HCT116 (cell line): ENCODE results near the gene ANKRD63.

Experiments used
- ELF1 ChIP-seq: IDR thresholded peaks from 2 replicates; pipeline ENCODE4 v1.6.1; 2012; ENCODE audit warnings: low read depth, borderline replicate concordance
- EZH2 ChIP-seq: fragments of 200-600 bp; sonication (generic); IDR thresholded peaks from 2 replicates; pipeline ENCODE4 v1.6.1; 2017; ENCODE audit warnings: antibody characterized with exemption, mixed run types
- POLR2A ChIP-seq: IDR thresholded peaks from 2 replicates; pipeline ENCODE4 v1.7.0; 2011; ENCODE audit warnings: borderline replicate concordance; ENCODE audit not compliant: insufficient read depth, insufficient read length; ENCODE audit errors: extremely low read depth
- POLR2AphosphoS5 ChIP-seq: IDR thresholded peaks from 2 replicates; pipeline ENCODE4 v1.6.1; 2011; ENCODE audit warnings: mild to moderate bottlenecking, low read depth, low read length, moderate library complexity
- SIN3A ChIP-seq: IDR thresholded peaks from 2 replicates; pipeline ENCODE4 v1.6.1; 2012; ENCODE audit warnings: low read depth
- SRF ChIP-seq: IDR thresholded peaks from 2 replicates; pipeline ENCODE4 v1.6.1; 2012; ENCODE audit warnings: low read depth
- TCF7L2 ChIP-seq: IDR thresholded peaks from 2 replicates; pipeline ENCODE4 v1.7.0; 2011; ENCODE audit warnings: borderline replicate concordance, inconsistent platforms; ENCODE audit not compliant: insufficient read depth, insufficient read length; ENCODE audit errors: extremely low read depth
- YY1 ChIP-seq: IDR thresholded peaks from 2 replicates; pipeline ENCODE4 v1.6.1; 2011; ENCODE audit warnings: low read length, low read depth, moderate library complexity, mild to moderate bottlenecking; ENCODE audit not compliant: insufficient replicate concordance; ENCODE audit errors: extremely low read depth
- TF ChIP-seq, protein P1 (sequence below), 3 experiments: fragments of 200-600 bp in 1 of 3; sonication (generic) in 1 of 3; IDR thresholded peaks in 2 of 3; conservative IDR thresholded peaks in 1 of 3; 2 replicates each; pipeline ENCODE4 v1.5.1; 2012 to 2017; ENCODE audit warnings: low read depth in 2 of 3, low read length in 2 of 3, antibody characterized with exemption in 1 of 3, borderline replicate concordance in 1 of 3, control low read depth in 1 of 3, mild to moderate bottlenecking in 1 of 3, mixed read lengths in 1 of 3, mixed run types in 1 of 3, moderate library complexity in 1 of 3; ENCODE audit not compliant: insufficient read depth in 1 of 3
- TF ChIP-seq, protein P2 (sequence below): IDR thresholded peaks from 2 replicates; pipeline ENCODE4 v1.6.1; 2011; ENCODE audit warnings: mild to moderate bottlenecking, low read length, moderate library complexity; ENCODE audit not compliant: insufficient replicate concordance; ENCODE audit errors: extremely low read depth
- TF ChIP-seq, protein P3 (sequence below): IDR thresholded peaks from 2 replicates; pipeline ENCODE4 v1.6.1; 2012; ENCODE audit warnings: low read depth

DNA sequence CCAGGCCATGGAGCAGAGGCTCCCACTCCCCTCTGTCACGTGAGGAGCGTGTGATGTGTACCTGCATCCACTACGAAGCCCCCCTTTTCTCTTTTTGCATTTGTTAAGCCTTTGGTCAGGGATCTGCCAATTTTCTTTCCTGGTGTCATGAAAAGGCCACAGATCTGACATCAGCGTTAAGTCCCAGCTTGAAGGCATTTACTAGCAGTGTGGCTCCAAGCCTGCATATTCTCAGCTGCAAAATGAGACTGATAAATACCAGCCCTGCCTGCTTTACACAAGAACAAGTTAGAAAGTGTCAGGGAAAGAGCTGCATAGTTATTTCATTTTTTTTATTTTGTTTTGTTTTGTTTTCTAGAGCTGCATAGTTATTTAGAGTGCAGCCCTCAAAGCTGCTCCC lies 2.3 kb upstream of the ANKRD63 start:
- TF ChIP-seq, protein P1, sequence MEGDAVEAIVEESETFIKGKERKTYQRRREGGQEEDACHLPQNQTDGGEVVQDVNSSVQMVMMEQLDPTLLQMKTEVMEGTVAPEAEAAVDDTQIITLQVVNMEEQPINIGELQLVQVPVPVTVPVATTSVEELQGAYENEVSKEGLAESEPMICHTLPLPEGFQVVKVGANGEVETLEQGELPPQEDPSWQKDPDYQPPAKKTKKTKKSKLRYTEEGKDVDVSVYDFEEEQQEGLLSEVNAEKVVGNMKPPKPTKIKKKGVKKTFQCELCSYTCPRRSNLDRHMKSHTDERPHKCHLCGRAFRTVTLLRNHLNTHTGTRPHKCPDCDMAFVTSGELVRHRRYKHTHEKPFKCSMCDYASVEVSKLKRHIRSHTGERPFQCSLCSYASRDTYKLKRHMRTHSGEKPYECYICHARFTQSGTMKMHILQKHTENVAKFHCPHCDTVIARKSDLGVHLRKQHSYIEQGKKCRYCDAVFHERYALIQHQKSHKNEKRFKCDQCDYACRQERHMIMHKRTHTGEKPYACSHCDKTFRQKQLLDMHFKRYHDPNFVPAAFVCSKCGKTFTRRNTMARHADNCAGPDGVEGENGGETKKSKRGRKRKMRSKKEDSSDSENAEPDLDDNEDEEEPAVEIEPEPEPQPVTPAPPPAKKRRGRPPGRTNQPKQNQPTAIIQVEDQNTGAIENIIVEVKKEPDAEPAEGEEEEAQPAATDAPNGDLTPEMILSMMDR (IDR thresholded peaks at IDR 0.05 in 2 of 3, conservative IDR thresholded peaks at IDR 0.05 in 1 of 3; ENCODE audit: borderline replicate concordance in 1 of 3, insufficient read depth in 1 of 3, low read depth in 2 of 3, low read length in 2 of 3): no peak
- TF ChIP-seq SIN3A (no peak), SRF (no peak), POLR2A (no peak), POLR2AphosphoS5 (no peak), EZH2 (no peak), ELF1 (no peak), TCF7L2 (no peak), YY1 (no peak)
- TF ChIP-seq, protein P2, sequence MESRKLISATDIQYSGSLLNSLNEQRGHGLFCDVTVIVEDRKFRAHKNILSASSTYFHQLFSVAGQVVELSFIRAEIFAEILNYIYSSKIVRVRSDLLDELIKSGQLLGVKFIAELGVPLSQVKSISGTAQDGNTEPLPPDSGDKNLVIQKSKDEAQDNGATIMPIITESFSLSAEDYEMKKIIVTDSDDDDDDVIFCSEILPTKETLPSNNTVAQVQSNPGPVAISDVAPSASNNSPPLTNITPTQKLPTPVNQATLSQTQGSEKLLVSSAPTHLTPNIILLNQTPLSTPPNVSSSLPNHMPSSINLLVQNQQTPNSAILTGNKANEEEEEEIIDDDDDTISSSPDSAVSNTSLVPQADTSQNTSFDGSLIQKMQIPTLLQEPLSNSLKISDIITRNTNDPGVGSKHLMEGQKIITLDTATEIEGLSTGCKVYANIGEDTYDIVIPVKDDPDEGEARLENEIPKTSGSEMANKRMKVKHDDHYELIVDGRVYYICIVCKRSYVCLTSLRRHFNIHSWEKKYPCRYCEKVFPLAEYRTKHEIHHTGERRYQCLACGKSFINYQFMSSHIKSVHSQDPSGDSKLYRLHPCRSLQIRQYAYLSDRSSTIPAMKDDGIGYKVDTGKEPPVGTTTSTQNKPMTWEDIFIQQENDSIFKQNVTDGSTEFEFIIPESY: no peak
- TF ChIP-seq, protein P3, sequence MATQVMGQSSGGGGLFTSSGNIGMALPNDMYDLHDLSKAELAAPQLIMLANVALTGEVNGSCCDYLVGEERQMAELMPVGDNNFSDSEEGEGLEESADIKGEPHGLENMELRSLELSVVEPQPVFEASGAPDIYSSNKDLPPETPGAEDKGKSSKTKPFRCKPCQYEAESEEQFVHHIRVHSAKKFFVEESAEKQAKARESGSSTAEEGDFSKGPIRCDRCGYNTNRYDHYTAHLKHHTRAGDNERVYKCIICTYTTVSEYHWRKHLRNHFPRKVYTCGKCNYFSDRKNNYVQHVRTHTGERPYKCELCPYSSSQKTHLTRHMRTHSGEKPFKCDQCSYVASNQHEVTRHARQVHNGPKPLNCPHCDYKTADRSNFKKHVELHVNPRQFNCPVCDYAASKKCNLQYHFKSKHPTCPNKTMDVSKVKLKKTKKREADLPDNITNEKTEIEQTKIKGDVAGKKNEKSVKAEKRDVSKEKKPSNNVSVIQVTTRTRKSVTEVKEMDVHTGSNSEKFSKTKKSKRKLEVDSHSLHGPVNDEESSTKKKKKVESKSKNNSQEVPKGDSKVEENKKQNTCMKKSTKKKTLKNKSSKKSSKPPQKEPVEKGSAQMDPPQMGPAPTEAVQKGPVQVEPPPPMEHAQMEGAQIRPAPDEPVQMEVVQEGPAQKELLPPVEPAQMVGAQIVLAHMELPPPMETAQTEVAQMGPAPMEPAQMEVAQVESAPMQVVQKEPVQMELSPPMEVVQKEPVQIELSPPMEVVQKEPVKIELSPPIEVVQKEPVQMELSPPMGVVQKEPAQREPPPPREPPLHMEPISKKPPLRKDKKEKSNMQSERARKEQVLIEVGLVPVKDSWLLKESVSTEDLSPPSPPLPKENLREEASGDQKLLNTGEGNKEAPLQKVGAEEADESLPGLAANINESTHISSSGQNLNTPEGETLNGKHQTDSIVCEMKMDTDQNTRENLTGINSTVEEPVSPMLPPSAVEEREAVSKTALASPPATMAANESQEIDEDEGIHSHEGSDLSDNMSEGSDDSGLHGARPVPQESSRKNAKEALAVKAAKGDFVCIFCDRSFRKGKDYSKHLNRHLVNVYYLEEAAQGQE: no peak
